AG09319 (cell line): ENCODE measurements around the gene MAP1B.

Source experiments
- DNase-seq: peaks from one replicate; pipeline ENCODE4 v3.0.0-alpha.2; 2010; ENCODE audit warnings: low read depth; ENCODE audit errors: extremely low read depth
- TF ChIP-seq, protein P1 (sequence below): IDR thresholded peaks from 2 replicates; pipeline ENCODE4 v1.5.1; 2011; ENCODE audit warnings: low read depth, mild to moderate bottlenecking, inconsistent platforms, low read length, moderate library complexity

MAP1B gene

GRCh38 chr5:72153551-72153950 lies 46.3 kb downstream of the MAP1B start:
- DNase-seq, result no peak
- TF ChIP-seq, protein P1, sequence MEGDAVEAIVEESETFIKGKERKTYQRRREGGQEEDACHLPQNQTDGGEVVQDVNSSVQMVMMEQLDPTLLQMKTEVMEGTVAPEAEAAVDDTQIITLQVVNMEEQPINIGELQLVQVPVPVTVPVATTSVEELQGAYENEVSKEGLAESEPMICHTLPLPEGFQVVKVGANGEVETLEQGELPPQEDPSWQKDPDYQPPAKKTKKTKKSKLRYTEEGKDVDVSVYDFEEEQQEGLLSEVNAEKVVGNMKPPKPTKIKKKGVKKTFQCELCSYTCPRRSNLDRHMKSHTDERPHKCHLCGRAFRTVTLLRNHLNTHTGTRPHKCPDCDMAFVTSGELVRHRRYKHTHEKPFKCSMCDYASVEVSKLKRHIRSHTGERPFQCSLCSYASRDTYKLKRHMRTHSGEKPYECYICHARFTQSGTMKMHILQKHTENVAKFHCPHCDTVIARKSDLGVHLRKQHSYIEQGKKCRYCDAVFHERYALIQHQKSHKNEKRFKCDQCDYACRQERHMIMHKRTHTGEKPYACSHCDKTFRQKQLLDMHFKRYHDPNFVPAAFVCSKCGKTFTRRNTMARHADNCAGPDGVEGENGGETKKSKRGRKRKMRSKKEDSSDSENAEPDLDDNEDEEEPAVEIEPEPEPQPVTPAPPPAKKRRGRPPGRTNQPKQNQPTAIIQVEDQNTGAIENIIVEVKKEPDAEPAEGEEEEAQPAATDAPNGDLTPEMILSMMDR, result no peak

- TF ChIP-seq, protein P1, result no peak
- no peak for DNase-seq
These were observed 46.9 kb downstream of the MAP1B start for GRCh38 chr5:72154076-72154756.

DNA sequence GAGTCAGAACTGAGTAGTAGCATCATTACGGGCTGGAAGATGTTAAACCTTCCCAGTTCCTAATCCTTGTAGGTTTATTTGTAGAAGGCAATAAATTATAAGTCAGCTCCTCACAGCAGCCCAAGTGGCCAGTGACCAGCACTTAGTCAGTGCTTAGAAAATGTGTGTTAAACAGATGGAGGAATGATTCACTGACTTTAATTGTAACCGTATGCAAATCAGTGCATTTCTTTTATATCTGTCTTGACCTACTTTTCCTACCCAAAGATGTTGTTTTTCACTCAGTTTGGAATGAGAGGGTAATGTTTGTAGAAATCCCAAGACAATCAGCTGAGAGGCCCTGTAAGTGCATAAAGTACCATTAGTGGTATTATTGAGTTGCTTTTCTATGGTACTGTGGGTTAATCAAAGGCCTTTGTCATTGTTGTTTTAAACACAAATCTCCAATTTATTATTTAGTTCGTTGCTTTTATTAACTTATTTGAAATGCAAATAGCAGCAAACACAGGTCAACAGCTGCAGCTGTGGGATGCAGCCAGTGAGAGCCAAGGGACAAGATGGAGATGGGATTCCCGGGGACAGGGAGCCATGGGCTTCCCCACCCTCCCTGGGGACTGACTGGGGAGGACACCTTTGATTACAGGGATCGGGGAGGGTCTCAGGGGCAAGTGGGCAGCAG lies 49.8 kb downstream of the MAP1B start:
- TF ChIP-seq, protein P1, result no peak
- DNase-seq, result peak; percentile 87

GRCh38 chr5:72157625-72157962 lies 50.3 kb downstream of the MAP1B start:
- DNase-seq, result no peak
- TF ChIP-seq, protein P1, result no peak

- TF ChIP-seq, protein P1, result no peak
These were observed 52.2 kb downstream of the MAP1B start for GRCh38 chr5:72159501-72159911.

DNA sequence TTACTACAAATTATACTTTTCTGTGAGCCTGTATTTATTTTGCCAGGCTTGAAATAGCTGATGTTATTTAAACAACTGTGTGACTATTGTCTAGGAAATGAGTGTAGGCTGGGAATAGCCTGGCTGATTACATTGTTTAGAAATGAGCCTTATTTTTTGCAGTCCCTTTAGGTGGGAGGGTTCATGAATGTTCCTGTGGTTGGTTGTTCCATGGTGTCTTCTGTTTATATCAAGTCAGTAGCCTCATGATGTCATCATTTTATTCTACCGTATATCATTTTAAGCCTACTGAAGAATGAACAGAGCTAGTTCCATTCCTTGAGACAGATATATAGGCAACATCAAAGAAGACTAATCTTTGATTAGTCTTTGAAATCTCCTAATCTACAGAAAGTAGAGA lies 53.1 kb downstream of the MAP1B start:
- TF ChIP-seq, protein P1, result no peak
- DNase-seq, result peak; percentile 44

More at GRCh38 chr5:72159501-72159911, 52.2 kb downstream of the MAP1B start:
- no peak for DNase-seq

- TF ChIP-seq, protein P1, result no peak
- no peak for DNase-seq
These were observed 53.7 kb downstream of the MAP1B start for GRCh38 chr5:72160959-72161358.
